Measurements from ENCODE around the gene MYO18B.

Gene MYO18B

GRCh38 chr22:26064048-26064447, 322.1 kb downstream of the MYO18B start:
- DNase-seq: no peak

GRCh38 chr22:26065847-26066246, 323.9 kb downstream of the MYO18B start:
- DNase-seq: no peak

GRCh38 chr22:26066534-26066933, 324.5 kb downstream of the MYO18B start:
- DNase-seq: no peak

- DNase-seq: no peak
Observed at GRCh38 chr22:26068571-26068970, 326.6 kb downstream of the MYO18B start.

GRCh38 chr22:26072621-26073020, 330.6 kb downstream of the MYO18B start:
- no peak for DNase-seq

GRCh38 chr22:26075251-26075650, 333.3 kb downstream of the MYO18B start:
- no peak for DNase-seq

GRCh38 chr22:26079009-26079408, 337.0 kb downstream of the MYO18B start:
- DNase-seq: no peak
